Lung (tissue), 16 donors: Measurements from ENCODE around the gene AK4. TPM values are rescaled to one million over a fixed set of nuclear protein-coding genes. Genes with fewer than 3 reads are reported as not detected.
A peak's percentile ranks its signal among the peaks of the same experiment; 100 is the strongest.
"Not testable (repeated sequence)": the region's sequence is repeated elsewhere in the genome, so short reads cannot be mapped to it uniquely, and the experiment has no call there.

Experiments
- ATAC-seq: fragments of 200-7000 bp; cut with Tn5 transposase; one replicate; pipeline ENCODE4 v1.9.1; 2020; ENCODE audit warnings: moderate number of reproducible peaks; ENCODE audit not compliant: insufficient read depth, low FRiP score
- DNase-seq, 3 donors: peaks; one replicate each; pipeline ENCODE4 v3.0.0-alpha.2; 2013 to 2017
- H3K27ac ChIP-seq, 2 donors: one replicate each; pipeline ENCODE4 v1.5.1; 2013; ENCODE audit warnings: mild to moderate bottlenecking in 2 of 2, moderate library complexity in 2 of 2, control low read depth in 1 of 2, inconsistent platforms in 1 of 2, low read depth in 1 of 2, low read length in 1 of 2
- H3K27me3 ChIP-seq, 3 donors: one replicate each; pipeline ENCODE4 v1.5.1; 2013; ENCODE audit warnings: low read length in 2 of 3; ENCODE audit not compliant: control insufficient read depth in 3 of 3, insufficient read depth in 3 of 3
- H3K36me3 ChIP-seq, 4 donors: one replicate each; pipeline ENCODE4 v1.5.1; 2013; ENCODE audit warnings: low read length in 4 of 4, mild to moderate bottlenecking in 1 of 4, moderate library complexity in 1 of 4; ENCODE audit not compliant: control insufficient read depth in 4 of 4, insufficient read depth in 4 of 4
- H3K4me1 ChIP-seq, 5 donors: one replicate each; pipeline ENCODE4 v1.5.1; 2013; ENCODE audit warnings: low read length in 5 of 5, mild to moderate bottlenecking in 2 of 5, moderate library complexity in 1 of 5; ENCODE audit not compliant: control insufficient read depth in 5 of 5, insufficient read depth in 5 of 5
- H3K4me3 ChIP-seq: one replicate; pipeline ENCODE4 v1.5.1; 2013; ENCODE audit warnings: mild to moderate bottlenecking, control low read depth, moderate library complexity
- H3K9ac ChIP-seq, 2 donors: one replicate each; pipeline ENCODE4 v1.5.1; 2013; ENCODE audit warnings: low read length in 2 of 2, control low read depth in 1 of 2; ENCODE audit not compliant: insufficient read depth in 1 of 2
- H3K9me3 ChIP-seq, 4 donors: one replicate each; pipeline ENCODE4 v1.5.1; 2013; ENCODE audit warnings: low read length in 3 of 4, mild to moderate bottlenecking in 1 of 4, moderate library complexity in 1 of 4; ENCODE audit not compliant: control insufficient read depth in 4 of 4, insufficient read depth in 3 of 4
- WGBS, 2 donors: extraction: QIAGEN DNeasy Blood & Tissue Kit; methylation state at CpG; one replicate each; pipeline ENCODE4 v1.1.7; 2013; 5-methylcytosine and 5-hydroxymethylcytosine counted together
- long read RNA-seq, 5 donors: transcript quantifications; one replicate each; lab custom pipeline, GENCODE V29; 2026
- polyA plus RNA-seq, 2 donors: library from polyadenylated mRNA; stranded (reverse); fragments of 200-250 nt; gene quantifications; one replicate each; pipeline ENCODE4 v1.2.1, GENCODE V29; 2013
- total RNA-seq, 2 donors: library from RNA; depleted of rRNA in 1 of 2; stranded (reverse); fragments of >200 nt in 1 of 2; gene quantifications; one replicate each; pipeline ENCODE4 v1.2.1, GENCODE V29; 2014 to 2021
- TF ChIP-seq, protein P1 (sequence below): IDR thresholded peaks from 2 replicates; pipeline ENCODE4 v1.5.1; 2012; ENCODE audit warnings: mild to moderate bottlenecking; ENCODE audit errors: control extremely low read depth, extremely low read depth
- donor health status: control.
- donor health status: control.
- donor health status: Bipolar disorder and iron deficiency.
- donor health status: healthy.
- donor health status: DM: yes; HTN: yes; CAD: no.

AK4 gene
- 1 to 10 TPM; 4.9 to 8.2 TPM for total RNA-seq
- 10 to 100 TPM in 1 of 2 donors, 1 to 10 TPM in 1; 1.1 to 13.7 TPM for polyA plus RNA-seq
- long read RNA-seq, donor 1 = 0 reads
- long read RNA-seq, donor 2 = 0 reads
- long read RNA-seq, donor 3 = 0 reads
- long read RNA-seq, donor 4 = 0 reads
- long read RNA-seq, donor 5 = 0 reads

DNA sequence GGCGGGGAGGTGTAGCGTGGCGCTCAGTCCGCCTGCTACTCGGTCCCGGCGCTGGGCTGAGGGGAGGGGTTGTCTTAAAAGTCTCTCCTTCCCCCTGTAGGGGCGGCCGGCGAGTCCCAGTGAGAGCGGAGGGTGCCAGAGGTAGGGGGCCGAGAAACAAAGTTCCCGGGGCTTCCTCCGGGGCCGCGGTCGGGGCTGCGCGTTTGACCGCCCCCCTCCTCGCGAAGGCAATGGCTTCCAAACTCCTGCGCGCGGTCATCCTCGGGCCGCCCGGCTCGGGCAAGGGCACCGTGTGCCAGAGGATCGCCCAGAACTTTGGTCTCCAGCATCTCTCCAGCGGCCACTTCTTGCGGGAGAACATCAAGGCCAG is at the start of gene AK4:
Gene AK4 (plus strand): TSS at position 26 of the 370 bp plus-strand sequence. CDS start 205 bp downstream, at position 231.
- Histone ChIP-seq H3K27ac (peak within 1 kb of the TSS in 1 of 2 donors; percentile 75), H3K27me3 (peaks cover 0 to 59% (median 41%) of the 10 kb centered on the region in 3 donors), H3K4me3 (peak within 1 kb of the TSS; percentile 69), H3K4me1 (peaks cover 0 to 13% (median 0%) of the 10 kb centered on the region in 5 donors)
- 0% methylated on average over 2 to 20 of the region's 33 CpGs for WGBS, 2 donors
- DNase-seq, H3K9ac ChIP-seq, H3K36me3 ChIP-seq, H3K9me3 ChIP-seq: not testable (repeated sequence)
- peak; percentile 48 for ATAC-seq

DNA sequence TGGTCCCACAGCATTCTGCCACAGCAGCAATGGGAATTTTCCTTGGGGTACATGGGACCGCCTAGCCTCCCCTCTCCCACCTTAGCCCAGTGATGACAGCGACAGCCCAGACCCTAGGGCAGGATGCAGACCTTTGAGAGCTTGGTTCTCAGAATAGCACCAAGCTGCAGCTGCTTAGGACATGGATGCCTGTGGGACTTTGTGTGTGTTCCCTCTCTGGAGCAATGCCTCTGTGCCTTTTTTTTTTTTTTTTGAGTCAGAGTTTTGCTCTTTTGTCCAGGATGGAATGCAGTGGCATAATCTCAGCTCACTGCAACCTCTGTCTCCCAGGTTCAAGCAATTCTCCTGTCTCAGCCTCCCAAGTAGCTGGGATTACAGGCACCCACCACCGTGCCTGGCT is 44.2 kb upstream of the AK4 start:
- TF ChIP-seq, protein P1, sequence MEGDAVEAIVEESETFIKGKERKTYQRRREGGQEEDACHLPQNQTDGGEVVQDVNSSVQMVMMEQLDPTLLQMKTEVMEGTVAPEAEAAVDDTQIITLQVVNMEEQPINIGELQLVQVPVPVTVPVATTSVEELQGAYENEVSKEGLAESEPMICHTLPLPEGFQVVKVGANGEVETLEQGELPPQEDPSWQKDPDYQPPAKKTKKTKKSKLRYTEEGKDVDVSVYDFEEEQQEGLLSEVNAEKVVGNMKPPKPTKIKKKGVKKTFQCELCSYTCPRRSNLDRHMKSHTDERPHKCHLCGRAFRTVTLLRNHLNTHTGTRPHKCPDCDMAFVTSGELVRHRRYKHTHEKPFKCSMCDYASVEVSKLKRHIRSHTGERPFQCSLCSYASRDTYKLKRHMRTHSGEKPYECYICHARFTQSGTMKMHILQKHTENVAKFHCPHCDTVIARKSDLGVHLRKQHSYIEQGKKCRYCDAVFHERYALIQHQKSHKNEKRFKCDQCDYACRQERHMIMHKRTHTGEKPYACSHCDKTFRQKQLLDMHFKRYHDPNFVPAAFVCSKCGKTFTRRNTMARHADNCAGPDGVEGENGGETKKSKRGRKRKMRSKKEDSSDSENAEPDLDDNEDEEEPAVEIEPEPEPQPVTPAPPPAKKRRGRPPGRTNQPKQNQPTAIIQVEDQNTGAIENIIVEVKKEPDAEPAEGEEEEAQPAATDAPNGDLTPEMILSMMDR = no peak
- WGBS, 2 donors = 96 to 100% methylated on average over 3 of the region's 3 CpGs
- Histone ChIP-seq H3K27ac (no peak overlapping the region), H3K36me3 (no peaks in the 10 kb centered on the region), H3K4me3 (no peak overlapping the region), H3K9ac (no peak overlapping the region), H3K27me3 (peaks cover 0 to 3% (median 0%) of the 10 kb centered on the region in 3 donors), H3K9me3 (peaks cover 0 to 3% (median 1%) of the 10 kb centered on the region in 4 donors), H3K4me1 (no peaks in the 10 kb centered on the region)
- ATAC-seq (no peak), DNase-seq (no peak)

DNA sequence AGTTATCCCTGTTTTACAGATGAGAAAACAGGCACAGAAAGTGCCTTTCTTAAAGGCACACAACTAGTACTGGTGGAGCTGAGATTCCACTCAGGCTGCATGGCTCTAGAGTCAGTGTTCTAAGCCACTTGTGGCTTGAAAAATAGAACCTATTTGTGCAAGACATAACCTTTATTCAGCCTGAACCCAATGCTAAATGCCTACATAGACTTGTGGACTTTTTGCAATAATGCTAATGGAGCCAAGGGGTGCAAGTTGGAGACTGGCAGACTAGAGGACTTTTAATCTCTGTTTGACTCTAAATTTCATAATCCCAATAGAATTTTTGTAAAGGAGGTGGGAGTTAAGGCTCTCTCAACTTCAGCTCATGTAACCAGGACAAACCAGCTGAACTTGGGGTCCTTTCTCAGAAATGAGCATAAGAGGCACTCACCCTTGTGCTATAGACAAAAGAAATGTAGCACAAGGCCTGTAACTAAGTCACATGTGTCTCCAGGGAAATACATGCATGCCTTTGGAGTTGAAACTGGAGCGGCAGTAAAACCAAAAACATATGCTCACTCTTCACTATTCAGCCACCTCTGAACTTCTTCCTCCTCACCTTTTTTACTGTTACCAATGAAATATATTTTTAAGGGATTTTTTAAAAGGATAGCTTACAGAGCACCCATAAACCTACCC is 43.0 kb upstream of the AK4 start:
- H3K27ac ChIP-seq = no peak overlapping the region
- no peak overlapping the region for H3K4me3 ChIP-seq
- no peaks in the 10 kb centered on the region for H3K36me3 ChIP-seq
- peaks cover 0 to 3% (median 0%) of the 10 kb centered on the region in 3 donors for H3K27me3 ChIP-seq
- no peaks in the 10 kb centered on the region for H3K9me3 ChIP-seq
- H3K4me1 ChIP-seq = no peaks in the 10 kb centered on the region
- H3K9ac ChIP-seq = no peak overlapping the region
- DNase-seq (peak in 1 of 3 donors; percentile 7), ATAC-seq (no peak)
- WGBS, 2 donors = 90 to 92% methylated on average over 1 of the region's 1 CpG
- TF ChIP-seq, protein P1 = no peak

DNA sequence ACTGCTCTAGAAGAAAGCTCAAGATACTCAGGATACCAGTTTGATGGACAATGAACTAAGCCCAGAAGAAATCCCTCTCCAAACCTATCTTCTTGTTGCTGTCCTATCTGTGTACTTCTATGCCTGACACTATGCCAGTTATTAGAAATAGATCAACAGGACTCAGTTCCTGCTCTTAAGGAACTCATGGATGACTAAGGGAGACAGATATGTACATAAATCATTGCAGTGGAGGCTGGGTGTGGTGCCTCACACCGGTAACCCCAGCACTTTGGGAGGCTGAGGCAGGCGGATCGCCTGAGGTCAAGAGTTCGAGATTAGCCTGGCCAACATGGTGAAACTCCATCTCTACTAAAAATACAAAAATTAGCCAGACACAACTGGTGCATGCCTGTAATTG is 42.4 kb upstream of the AK4 start:
- no peak for DNase-seq
- TF ChIP-seq, protein P1 = no peak
- Histone ChIP-seq H3K9ac (no peak overlapping the region), H3K4me1 (no peaks in the 10 kb centered on the region), H3K36me3 (no peaks in the 10 kb centered on the region), H3K4me3 (no peak overlapping the region), H3K9me3 (no peaks in the 10 kb centered on the region), H3K27me3 (peaks cover 0 to 3% (median 0%) of the 10 kb centered on the region in 3 donors), H3K27ac (no peak overlapping the region)
- 77 to 89% methylated on average over 4 of the region's 4 CpGs for WGBS, 2 donors
- no peak for ATAC-seq
